ENCODE results near the gene ERCC2.
"Not testable (repeated sequence)": the region's sequence is repeated elsewhere in the genome, so short reads cannot be mapped to it uniquely, and the experiment has no call there.

The ERCC2 gene

GRCh38 chr19:45354241-45354842 is 16.0 kb downstream of the ERCC2 start:
- no peak for DNase-seq (ENCODE audit: low spot score)

- no peak for DNase-seq (ENCODE audit: low spot score)
Observed at GRCh38 chr19:45352914-45353796, 17.2 kb downstream of the ERCC2 start.

DNA sequence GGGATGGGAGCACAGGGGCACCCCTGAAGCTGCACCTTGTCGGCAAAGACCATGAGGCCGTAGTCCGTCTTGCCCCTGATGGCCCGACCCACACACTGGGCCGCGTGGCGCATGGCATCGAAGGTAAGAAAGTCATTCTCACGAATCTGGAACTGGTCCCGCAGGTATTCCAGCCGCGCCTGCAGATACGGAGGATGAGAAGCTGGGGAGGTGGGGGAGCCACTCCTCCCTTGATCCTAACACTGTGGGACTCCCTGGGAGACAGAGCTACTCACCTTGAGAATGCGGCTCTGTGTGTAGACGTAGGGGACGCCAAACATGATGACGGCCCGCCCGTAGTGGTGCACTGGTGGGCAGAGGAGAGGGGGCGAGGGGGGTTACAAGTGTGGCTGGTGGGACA is 17.9 kb downstream of the ERCC2 start:
- no peak for DNase-seq (ENCODE audit: low spot score)

- no peak for DNase-seq (ENCODE audit: low spot score)
Observed at GRCh38 chr19:45352062-45352461, 18.3 kb downstream of the ERCC2 start.

DNA sequence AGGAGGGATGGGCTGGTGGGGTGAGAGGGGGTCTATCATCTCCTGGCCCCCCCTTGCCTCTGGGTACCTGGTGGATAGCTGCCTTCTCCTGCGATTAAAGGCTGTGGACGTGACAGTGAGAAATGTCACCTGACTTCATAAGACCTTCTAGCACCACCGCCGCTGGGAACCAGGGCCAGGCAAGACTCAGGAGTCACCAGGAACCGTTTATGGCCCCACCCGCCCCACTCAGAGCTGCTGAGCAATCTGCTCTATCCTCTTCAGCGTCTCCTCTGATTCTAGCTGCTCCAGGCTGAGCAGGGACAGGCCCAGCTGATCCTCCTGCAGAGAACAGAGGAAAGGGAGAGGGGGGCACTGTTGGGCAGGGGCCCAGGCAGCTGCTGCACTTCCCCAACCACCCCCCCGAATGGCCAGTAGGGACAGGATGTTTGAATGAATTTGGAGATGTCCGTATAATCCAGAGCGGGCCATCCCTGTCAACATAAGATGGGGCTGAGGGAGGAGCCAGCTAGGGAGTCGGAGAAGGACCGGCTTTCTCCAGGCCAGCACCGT is 18.9 kb downstream of the ERCC2 start:
- no peak for DNase-seq (ENCODE audit: low spot score)

- DNase-seq (ENCODE audit: low spot score) = no peak
Observed at GRCh38 chr19:45350477-45351058, 19.8 kb downstream of the ERCC2 start.

GRCh38 chr19:45349430-45349941 is 20.9 kb downstream of the ERCC2 start:
- no peak for DNase-seq (ENCODE audit: low spot score)

GRCh38 chr19:45349126-45349415 is 21.3 kb downstream of the ERCC2 start:
- DNase-seq (ENCODE audit: low spot score) = no peak

GRCh38 chr19:45348367-45349125 is 21.8 kb downstream of the ERCC2 start:
- no peak for DNase-seq (ENCODE audit: low spot score)

DNA sequence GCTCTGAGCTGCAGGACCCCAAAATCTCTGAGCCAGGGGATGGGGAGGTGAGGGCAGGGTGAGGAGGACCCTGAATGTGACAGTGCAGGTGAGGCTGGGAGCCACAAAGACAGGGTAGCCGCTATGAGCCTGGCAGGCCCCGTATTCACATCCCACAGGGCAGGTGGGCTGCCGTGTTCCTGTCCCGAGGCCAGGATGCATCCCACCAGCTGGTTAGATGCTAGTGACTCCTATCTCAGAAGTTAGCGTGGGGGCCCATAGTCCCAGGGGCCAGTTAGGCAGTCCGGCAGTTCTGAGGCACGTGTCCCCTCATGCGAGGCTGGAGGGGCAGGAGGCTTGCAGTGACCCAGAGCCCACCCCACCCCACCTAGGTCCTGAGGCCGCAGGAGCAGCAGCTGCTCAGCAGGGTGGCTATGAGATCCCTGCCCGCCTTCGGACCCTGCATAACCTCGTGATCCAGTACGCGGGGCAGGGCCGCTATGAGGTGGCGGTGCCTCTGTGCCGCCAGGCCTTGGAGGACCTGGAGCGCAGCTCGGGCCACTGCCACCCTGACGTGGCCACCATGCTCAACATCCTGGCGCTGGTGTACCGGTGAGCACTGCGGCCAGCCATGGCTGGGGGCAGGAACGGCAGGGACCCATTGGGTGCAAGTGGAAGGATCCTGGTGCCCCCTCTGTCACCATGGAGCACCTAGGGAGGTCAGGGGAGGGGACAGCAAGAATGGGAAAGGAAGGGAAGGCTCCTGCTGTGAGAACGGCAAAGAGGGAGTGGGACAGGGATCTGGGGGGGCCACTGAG is 22.6 kb downstream of the ERCC2 start:
- DNase-seq (ENCODE audit: low spot score) = no peak

GRCh38 chr19:45346449-45346848 is 23.9 kb downstream of the ERCC2 start:
- no peak for DNase-seq (ENCODE audit: low spot score)

DNA sequence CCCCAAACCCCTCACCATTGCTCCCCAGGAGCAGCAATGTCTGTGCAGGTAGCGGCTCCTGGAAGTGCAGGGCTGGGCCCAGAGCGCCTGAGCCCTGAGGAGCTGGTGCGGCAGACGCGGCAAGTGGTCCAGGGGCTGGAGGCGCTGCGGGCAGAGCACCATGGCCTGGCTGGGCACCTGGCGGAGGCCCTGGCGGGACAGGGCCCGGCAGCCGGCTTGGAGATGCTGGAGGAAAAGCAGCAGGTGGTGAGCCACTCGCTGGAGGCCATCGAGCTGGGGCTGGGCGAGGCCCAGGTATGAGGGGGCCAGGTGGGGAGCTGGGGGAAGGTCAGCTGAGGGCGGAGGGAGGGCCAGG is 24.9 kb downstream of the ERCC2 start:
- no peak for DNase-seq (ENCODE audit: low spot score)

GRCh38 chr19:45344621-45345505 is 25.5 kb downstream of the ERCC2 start:
- no peak for DNase-seq (ENCODE audit: low spot score)

DNA sequence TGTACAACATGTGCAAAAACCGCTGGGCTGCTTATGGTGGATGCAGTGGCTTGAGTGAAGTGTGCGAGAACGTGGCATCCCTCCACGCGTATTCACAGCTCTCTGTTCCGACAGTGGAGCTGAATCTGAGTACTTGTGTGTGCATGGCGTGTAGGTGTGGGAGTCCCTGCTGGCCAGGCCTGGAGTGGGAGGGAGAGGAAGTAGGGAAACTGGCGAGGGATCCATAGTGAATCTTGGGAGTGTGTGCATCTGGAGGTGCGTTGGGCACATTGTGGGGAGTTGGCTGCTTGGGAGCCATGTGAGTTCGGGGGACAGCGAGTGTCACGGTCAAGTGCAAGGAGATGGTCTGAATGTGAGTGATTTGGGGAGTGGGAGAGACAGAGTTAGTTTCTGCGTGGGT is 27.5 kb downstream of the ERCC2 start:
- no peak for DNase-seq (ENCODE audit: low spot score)

GRCh38 chr19:45340899-45341453 is 29.4 kb downstream of the ERCC2 start:
- no peak for DNase-seq (ENCODE audit: low spot score)

DNA sequence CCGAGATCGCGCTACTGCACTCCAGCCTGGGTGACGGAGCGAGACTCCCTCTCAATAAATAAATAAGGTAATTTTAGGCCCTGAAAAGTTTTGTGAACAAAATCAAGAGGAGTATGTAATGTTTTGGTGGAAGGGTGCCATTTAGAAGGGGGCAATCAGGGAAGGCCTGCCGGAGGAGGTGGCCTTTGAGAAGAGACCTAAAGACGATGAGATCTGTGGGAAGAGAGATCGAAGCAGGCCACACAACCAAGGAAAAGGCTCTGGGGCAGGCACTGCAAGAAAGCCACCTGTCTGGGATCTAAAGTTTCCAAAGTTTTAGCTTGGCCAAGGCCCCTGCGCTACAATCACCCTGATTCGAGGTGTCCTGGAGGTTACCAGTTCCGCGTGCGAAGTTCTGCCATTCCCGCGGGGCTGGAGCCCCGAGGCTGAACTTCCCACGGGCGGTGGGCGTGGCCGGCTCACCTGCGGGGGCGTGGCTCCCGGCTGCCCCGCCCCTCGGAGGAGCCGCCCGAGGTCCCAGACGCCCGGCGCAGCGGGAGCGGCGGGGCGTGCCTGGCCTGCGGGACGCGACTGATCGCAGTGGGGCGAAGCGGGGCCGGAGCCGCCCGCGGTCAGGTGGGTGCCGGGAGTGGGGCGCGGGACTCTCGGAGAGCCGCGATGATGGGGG is 30.0 kb downstream of the ERCC2 start, which contains the start of gene KLC3:
Gene KLC3, plus strand, starts transcription at position 519 of the 667 bp plus-strand sequence. CDS start 4,792 bp downstream, outside the sequence.
- DNase-seq (ENCODE audit: low spot score) = no peak

- DNase-seq (ENCODE audit: low spot score) = no peak
Observed at GRCh38 chr19:45339629-45340028, 30.7 kb downstream of the ERCC2 start.

DNA sequence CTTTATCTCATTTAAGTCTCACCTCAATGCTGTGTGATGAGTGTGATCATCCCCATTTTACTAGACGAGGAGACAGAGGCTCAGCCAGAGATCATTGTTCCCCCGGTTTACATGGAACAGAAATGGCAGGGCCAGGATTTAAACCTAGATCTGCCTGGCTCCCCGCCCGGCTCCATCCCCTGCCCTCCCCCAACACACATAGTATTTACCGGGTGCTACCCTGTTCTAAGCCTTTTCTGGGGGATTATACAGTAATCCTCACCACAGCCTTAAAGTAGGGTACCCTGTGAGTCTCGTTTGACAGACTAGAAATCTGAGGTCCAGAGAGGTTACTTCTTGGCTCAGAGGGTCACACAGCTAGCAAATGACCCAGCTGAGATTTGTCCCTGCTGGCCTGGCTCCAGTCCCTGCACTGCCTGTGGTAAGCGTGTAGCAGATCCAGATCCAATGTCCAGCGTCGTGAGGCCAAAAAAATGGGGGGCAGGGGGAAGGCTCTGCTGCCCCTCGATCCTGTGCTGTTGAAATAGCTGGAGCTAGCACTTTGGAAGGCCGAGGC is 33.6 kb downstream of the ERCC2 start:
- no peak for DNase-seq (ENCODE audit: low spot score)

DNA sequence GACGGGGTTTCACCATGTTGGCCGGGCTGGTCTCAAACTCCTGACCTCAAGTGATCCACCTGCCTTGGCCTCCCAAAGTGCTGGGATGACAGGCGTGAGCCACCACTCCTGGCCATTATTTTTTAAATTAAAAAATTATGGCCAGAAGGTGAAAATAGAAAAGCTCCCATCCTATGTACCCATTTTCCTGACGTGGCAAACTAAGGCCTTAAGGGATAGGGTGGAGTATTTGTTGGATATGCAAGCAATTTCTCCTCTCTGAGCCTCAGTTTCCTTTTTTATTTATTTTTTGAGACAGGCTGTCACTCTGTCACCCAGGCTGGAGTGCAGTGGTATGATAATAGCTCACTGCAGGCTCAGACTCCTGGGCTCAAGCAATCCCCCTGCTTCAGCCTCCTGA is 35.5 kb downstream of the ERCC2 start:
- not testable (repeated sequence) for DNase-seq (ENCODE audit: low spot score)
